ENCODE results near the gene MARS1.

Gene MARS1

GRCh38 chr12:57473392-57473791 lies 14.5 kb upstream of the MARS1 start:
- DNase-seq (ENCODE audit: low spot score): no peak

GRCh38 chr12:57473886-57474285 lies 14.0 kb upstream of the MARS1 start:
- DNase-seq (ENCODE audit: low spot score): no peak

- DNase-seq (ENCODE audit: low spot score): no peak
Measured at GRCh38 chr12:57474430-57474829, 13.4 kb upstream of the MARS1 start.

GRCh38 chr12:57474862-57475261 lies 13.0 kb upstream of the MARS1 start:
- DNase-seq (ENCODE audit: low spot score): no peak

GRCh38 chr12:57475271-57476161 lies 12.4 kb upstream of the MARS1 start:
- DNase-seq (ENCODE audit: low spot score): no peak

- DNase-seq (ENCODE audit: low spot score): no peak
Measured at GRCh38 chr12:57476162-57476992, 11.5 kb upstream of the MARS1 start.

GRCh38 chr12:57476993-57477709 lies 10.7 kb upstream of the MARS1 start:
- no peak for DNase-seq (ENCODE audit: low spot score)

- DNase-seq (ENCODE audit: low spot score): no peak
Measured at GRCh38 chr12:57477710-57478681, 9.9 kb upstream of the MARS1 start.

- no peak for DNase-seq (ENCODE audit: low spot score)
Measured at GRCh38 chr12:57479043-57479375, 8.9 kb upstream of the MARS1 start.

GRCh38 chr12:57479376-57480115 lies 8.3 kb upstream of the MARS1 start, which contains the start of gene ARHGAP9:
ARHGAP9 (minus strand) TSS chr12:57479866; CDS start chr12:57479406, 460 bp downstream.
- no peak for DNase-seq (ENCODE audit: low spot score)

GRCh38 chr12:57481671-57482070 lies 6.2 kb upstream of the MARS1 start:
- DNase-seq (ENCODE audit: low spot score): no peak

GRCh38 chr12:57483466-57483865 lies 4.4 kb upstream of the MARS1 start:
- DNase-seq (ENCODE audit: low spot score): no peak

- no peak for DNase-seq (ENCODE audit: low spot score)
Measured at GRCh38 chr12:57485695-57486094, 2.2 kb upstream of the MARS1 start.

GRCh38 chr12:57487055-57487596 lies 742 bp upstream of the MARS1 start:
- no peak for DNase-seq (ENCODE audit: low spot score)

- DNase-seq (ENCODE audit: low spot score): no peak
Measured at GRCh38 chr12:57488402-57489156, 711 bp downstream of the MARS1 start.

GRCh38 chr12:57489157-57489641 lies 1.3 kb downstream of the MARS1 start:
- DNase-seq (ENCODE audit: low spot score): no peak

- DNase-seq (ENCODE audit: low spot score): no peak
Measured at GRCh38 chr12:57490126-57490525, 2.3 kb downstream of the MARS1 start.

GRCh38 chr12:57491393-57492280 lies 3.8 kb downstream of the MARS1 start:
- no peak for DNase-seq (ENCODE audit: low spot score)
